H1 (cell line): ENCODE results near the gene ELL2. TPM values are rescaled to one million over a fixed set of nuclear protein-coding genes. Genes with fewer than 3 reads are reported as not detected.

Experiments
- CTCF ChIA-PET: fragments of 300-600 bp; sonication (Branson Sonifier 250); formaldehyde crosslinking; loops from one replicate; lab custom pipeline; 2021; ENCODE audit not compliant: partially characterized antibody; lab: Charles Lee
- POLR2A ChIA-PET: fragments of 300-600 bp; sonication (Branson Sonifier 250); formaldehyde crosslinking; loops from one replicate; lab custom pipeline; 2021; ENCODE audit warnings: inconsistent platforms; ENCODE audit not compliant: partially characterized antibody; lab: Charles Lee
- DNase-seq, 2 experiments: peaks; one replicate each; pipeline versions ENCODE4 v3.0.0 to v3.0.0-alpha.2; 2010 to 2022; ENCODE audit warnings: low spot score in 2 of 2, low read depth in 1 of 2, mixed read lengths in 1 of 2
- FAIRE-seq: peaks from 2 replicates; lab custom pipeline; 2011; peaks lifted over from hg19 to GRCh38; lab: Jason Lieb, UNC
- H2AFZ ChIP-seq: 2 replicates; pipeline ENCODE4 v1.8.1; 2012; ENCODE audit warnings: low read length, inconsistent platforms
- H2AK5ac ChIP-seq: 2 replicates; pipeline ENCODE4 v1.6.1; 2013; ENCODE audit warnings: low read depth, low read length
- H2BK120ac ChIP-seq: replicated peaks from 2 replicates; pipeline ENCODE3; 2013; ENCODE audit warnings: low read depth, low read length, inconsistent platforms
- H2BK12ac ChIP-seq: 2 replicates; pipeline ENCODE4 v1.6.1; 2013; ENCODE audit warnings: low read depth, low read length
- H2BK15ac ChIP-seq: 2 replicates; pipeline ENCODE4 v1.6.1; 2013; ENCODE audit warnings: low read length
- H2BK20ac ChIP-seq: 2 replicates; pipeline ENCODE4 v1.6.1; 2013; ENCODE audit warnings: low read length
- H2BK5ac ChIP-seq: 2 replicates; pipeline ENCODE4 v1.6.1; 2013; ENCODE audit warnings: low read depth, low read length
- H3K14ac ChIP-seq: 2 replicates; pipeline ENCODE4 v1.6.1; 2013; ENCODE audit warnings: inconsistent platforms; ENCODE audit not compliant: insufficient read length
- H3K18ac ChIP-seq: 2 replicates; pipeline ENCODE4 v1.6.1; 2013; ENCODE audit warnings: low read length; ENCODE audit errors: extremely low read depth
- H3K23ac ChIP-seq: 2 replicates; pipeline ENCODE4 v1.6.1; 2013; ENCODE audit warnings: inconsistent platforms; ENCODE audit not compliant: insufficient read length
- H3K23me2 ChIP-seq: 2 replicates; pipeline ENCODE4 v1.6.1; 2013; ENCODE audit warnings: low read depth, low read length
- H3K27ac ChIP-seq: 2 replicates; pipeline ENCODE4 v1.6.1; 2011; ENCODE audit warnings: low read depth, low read length, inconsistent platforms
- H3K27me3 ChIP-seq, 4 experiments: replicated peaks in 1 of 4; 1 replicate in 1 of 4; 2 replicates in 3 of 4; pipeline versions ENCODE4 v1.6.1 to v1.8.1; 2011 to 2013; ENCODE audit warnings: low read length in 3 of 4, mild to moderate bottlenecking in 3 of 4, inconsistent platforms in 2 of 4, mixed read lengths in 2 of 4, moderate library complexity in 1 of 4; ENCODE audit not compliant: control insufficient read depth in 3 of 4, insufficient read depth in 3 of 4; ENCODE audit errors: extremely low read depth in 1 of 4
- H3K36me3 ChIP-seq, 4 experiments: 2 replicates each; pipeline versions ENCODE4 v1.6.1 to v1.8.1; 2011 to 2013; ENCODE audit warnings: mild to moderate bottlenecking in 4 of 4, low read length in 3 of 4, moderate library complexity in 2 of 4, control low read depth in 1 of 4, inconsistent platforms in 1 of 4; ENCODE audit not compliant: insufficient read depth in 4 of 4, control insufficient read depth in 2 of 4
- H3K4ac ChIP-seq: replicated peaks from 2 replicates; pipeline ENCODE3; 2013; ENCODE audit warnings: low read length, low read depth, mixed read lengths, inconsistent platforms; ENCODE audit not compliant: insufficient read length
- H3K4me1 ChIP-seq, 4 experiments: replicated peaks in 1 of 4; 1 replicate in 1 of 4; 2 replicates in 3 of 4; pipeline versions ENCODE4 v1.6.1 to v1.8.1; 2011 to 2013; ENCODE audit warnings: low read length in 3 of 4, inconsistent platforms in 2 of 4, mixed read lengths in 1 of 4; ENCODE audit not compliant: insufficient read depth in 4 of 4, control insufficient read depth in 3 of 4
- H3K4me2 ChIP-seq, 2 experiments: 2 replicates each; pipeline versions ENCODE4 v1.6.1 to v1.8.1; 2011 to 2013; ENCODE audit warnings: low read depth in 2 of 2, low read length in 2 of 2, control low read depth in 1 of 2, inconsistent platforms in 1 of 2, mild to moderate bottlenecking in 1 of 2; ENCODE audit not compliant: insufficient read depth in 1 of 2
- H3K4me3 ChIP-seq, 4 experiments: fragments of 200-600, 300-600 bp in 1 of 4; sonication (generic), shearing (Covaris generic), sonication (Bioruptor Twin) in 1 of 4; 2 replicates each; pipeline versions ENCODE4 v1.5.1 to v1.8.1; 2011 to 2016; ENCODE audit warnings: low read length in 4 of 4, low read depth in 3 of 4, control low read depth in 2 of 4, inconsistent platforms in 2 of 4, mild to moderate bottlenecking in 2 of 4, mixed read lengths in 1 of 4, moderate library complexity in 1 of 4; ENCODE audit not compliant: insufficient read depth in 2 of 4; ENCODE audit errors: extremely low read depth in 1 of 4
- H3K56ac ChIP-seq: replicated peaks from 2 replicates; pipeline ENCODE3; 2013; ENCODE audit warnings: low read depth, mild to moderate bottlenecking, mixed read lengths, low read length, inconsistent platforms; ENCODE audit not compliant: insufficient read length
- H3K79me1 ChIP-seq: 2 replicates; pipeline ENCODE4 v1.6.1; 2013; ENCODE audit warnings: low read depth, low read length, control low read depth
- H3K79me2 ChIP-seq, 2 experiments: 2 replicates each; pipeline versions ENCODE4 v1.6.1 to v1.8.1; 2012 to 2013; ENCODE audit warnings: low read length in 2 of 2, mild to moderate bottlenecking in 2 of 2, inconsistent platforms in 1 of 2; ENCODE audit not compliant: insufficient read depth in 2 of 2, control insufficient read depth in 1 of 2
- H3K9ac ChIP-seq, 4 experiments: replicated peaks in 1 of 4; 1 replicate in 1 of 4; 2 replicates in 3 of 4; pipeline versions ENCODE4 v1.6.1 to v1.8.1; 2011 to 2013; ENCODE audit warnings: low read depth in 3 of 4, low read length in 3 of 4, control low read depth in 2 of 4, mild to moderate bottlenecking in 2 of 4, moderate library complexity in 2 of 4, inconsistent platforms in 1 of 4; ENCODE audit errors: extremely low read depth in 1 of 4
- H3K9me3 ChIP-seq, 2 experiments: 2 replicates each; pipeline versions ENCODE4 v1.6.1 to v1.8.1; 2012 to 2013; ENCODE audit warnings: mild to moderate bottlenecking in 2 of 2, moderate library complexity in 2 of 2, control low read depth in 1 of 2, inconsistent platforms in 1 of 2, low read depth in 1 of 2, low read length in 1 of 2, mixed read lengths in 1 of 2; ENCODE audit not compliant: insufficient read depth in 2 of 2
- H4K20me1 ChIP-seq, 2 experiments: replicated peaks in 1 of 2; 2 replicates each; pipeline versions ENCODE3 to v1.8.1; 2011 to 2013; ENCODE audit warnings: inconsistent platforms in 2 of 2, low read length in 2 of 2, mild to moderate bottlenecking in 1 of 2; ENCODE audit not compliant: insufficient read depth in 2 of 2, control insufficient read depth in 1 of 2
- H4K5ac ChIP-seq: 2 replicates; pipeline ENCODE4 v1.6.1; 2013; ENCODE audit warnings: low read length, low read depth, mixed read lengths, inconsistent platforms; ENCODE audit not compliant: insufficient read length
- H4K8ac ChIP-seq: 2 replicates; pipeline ENCODE4 v1.8.0; 2013; ENCODE audit warnings: mild to moderate bottlenecking, moderate library complexity, low read length, inconsistent platforms; ENCODE audit not compliant: insufficient read depth; ENCODE audit errors: extremely low read depth
- H4K91ac ChIP-seq: replicated peaks from 2 replicates; pipeline ENCODE3; 2013; ENCODE audit warnings: low read length, mixed read lengths, inconsistent platforms; ENCODE audit not compliant: insufficient read length
- FOSL1 ChIP-seq: IDR thresholded peaks from 2 replicates; pipeline ENCODE4 v1.6.1; 2011; ENCODE audit warnings: mild to moderate bottlenecking, low read depth, low read length, moderate library complexity; ENCODE audit not compliant: insufficient read depth
- TAF7 ChIP-seq: optimal IDR thresholded peaks from 2 replicates; pipeline ENCODE3; 2011; ENCODE audit warnings: low read depth, mild to moderate bottlenecking, inconsistent platforms, low read length, moderate library complexity, borderline replicate concordance
- WGBS, 2 experiments: shearing (Covaris generic) in 1 of 2; methylation state at CpG; one replicate each; pipeline versions ENCODE4 v1.1.6 to v1.1.7; 2013 to 2015; ENCODE audit warnings: low lambda C conversion rate in 2 of 2, mixed read lengths in 2 of 2, inconsistent platforms in 1 of 2, low coverage in 1 of 2, missing lambda C conversion rate in 1 of 2; ENCODE audit not compliant: insufficient replicate concordance in 2 of 2, insufficient coverage in 1 of 2, insufficient read length in 1 of 2; ENCODE audit errors: extremely low coverage in 1 of 2, missing lambda C conversion rate in 1 of 2; 5-methylcytosine and 5-hydroxymethylcytosine counted together
- polyA plus RNA-seq, 7 experiments: library from polyadenylated mRNA; depleted of rRNA in 3 of 7; stranded (reverse) in 5 of 7; unstranded in 2 of 7; fragments of >200 nt in 5 of 7; fragments of 200-250 nt in 2 of 7; gene quantifications; 1 replicate in 5 of 7; 2 replicates in 1 of 7; 4 replicates in 1 of 7; pipeline versions ENCODE4 v1.2.1 to v1.2.3, GENCODE V29; 2011 to 2013; ENCODE audit warnings: missing spikeins in 2 of 7, mixed read lengths in 2 of 7
- total RNA-seq: library from RNA; stranded (reverse); fragmentation: NEBNext Ultra II Directional; extraction: Animal tissue kit (Norgen Biotek cat#: 25700); gene quantifications from 2 replicates; pipeline ENCODE4 v1.2.1, GENCODE V29; 2021

Gene ELL2
- total and polyA plus RNA-seq, 2 of the 8 experiments (the other 6 are each of a cell fraction or from before 2014, with no cell fraction given), result 6.3 to 29.4 TPM

GRCh38 chr5:95899006-95899405 lies 62.6 kb downstream of the ELL2 start:
- H3K18ac ChIP-seq, result no peak overlapping the region
- no peaks in the 10 kb centered on the region for H3K79me1 ChIP-seq
- H2BK12ac ChIP-seq, result no peak overlapping the region
- H3K27ac ChIP-seq, result no peak overlapping the region
- FAIRE-seq (no peak), DNase-seq (no peak)
- H3K79me2 ChIP-seq, result no peaks in the 10 kb centered on the region
- no peaks in the 10 kb centered on the region for H3K27me3 ChIP-seq
- no peak overlapping the region for H4K8ac ChIP-seq
- no peak overlapping the region for H3K9ac ChIP-seq
- ChIA-PET POLR2A (no interaction called here), CTCF (interaction anchor here (0.6 to 0.9 kb wide), 2 partner anchors 703 to 704 kb away, joined by 3 read pairs; no protein-coding TSS in a partner anchor)
- H3K9me3 ChIP-seq, result no peaks in the 10 kb centered on the region
- no peak overlapping the region for H4K5ac ChIP-seq
- WGBS, 2 experiments, result 88% methylated on average over 1 of the region's 1 CpG; no CpG with 5 or more reads in 1 of the 2 experiments
- H4K20me1 ChIP-seq, result no peaks in the 10 kb centered on the region
- H3K56ac ChIP-seq, result no peak overlapping the region
- no peak overlapping the region for H3K4me3 ChIP-seq
- no peaks in the 10 kb centered on the region for H3K23me2 ChIP-seq
- no peak overlapping the region for H2BK20ac ChIP-seq
- H2BK15ac ChIP-seq, result no peak overlapping the region
- H3K14ac ChIP-seq, result no peak overlapping the region
- no peak overlapping the region for H3K4ac ChIP-seq
- no peak overlapping the region for H3K4me2 ChIP-seq
- H2BK5ac ChIP-seq, result no peak overlapping the region
- no peak overlapping the region for H4K91ac ChIP-seq
- peaks cover 0 to 8% (median under 1%) of the 10 kb centered on the region in 4 experiments; a peak in 2 of 8 replicates for H3K36me3 ChIP-seq
- peaks cover 0 to 14% (median 7%) of the 10 kb centered on the region in 4 experiments; a peak in 4 of 7 replicates for H3K4me1 ChIP-seq
- no peak overlapping the region for H2AK5ac ChIP-seq
- no peak overlapping the region for H3K23ac ChIP-seq
- no peak overlapping the region for H2AFZ ChIP-seq
- no peak overlapping the region for H2BK120ac ChIP-seq
- no peak for TF ChIP-seq FOSL1
- no peak for TF ChIP-seq TAF7
